Hematopoietic multipotent progenitor cell treated with erythropoietin and hydrocortisone succinate and interleukin-3 and kit ligand, for 17 days (in vitro differentiated cells): Measurements from ENCODE around the gene PNMA1.

Experiments used
- DNase-seq: peaks from one replicate; pipeline ENCODE4 v3.0.0-alpha.2; 2015; ENCODE audit warnings: low spot score

Gene PNMA1

DNA sequence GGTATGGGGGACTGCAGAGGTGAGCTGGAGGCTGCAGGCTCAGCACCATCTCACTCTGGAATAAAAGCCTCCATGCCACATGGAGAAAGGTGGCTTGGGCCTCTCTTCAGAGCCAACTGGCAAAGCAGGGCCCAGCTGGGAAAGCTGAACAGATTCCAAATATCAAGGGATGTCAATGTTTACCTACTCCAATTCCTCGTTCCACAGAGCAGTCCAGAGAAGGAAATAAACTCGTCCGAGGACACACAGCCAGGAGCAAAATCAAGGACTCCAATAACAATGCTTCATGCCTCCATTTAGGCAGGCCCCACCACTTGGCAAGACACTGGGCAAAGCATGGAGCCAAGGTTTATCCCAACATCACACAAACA is 36.3 kb upstream of the PNMA1 start:
- DNase-seq = no peak

DNA sequence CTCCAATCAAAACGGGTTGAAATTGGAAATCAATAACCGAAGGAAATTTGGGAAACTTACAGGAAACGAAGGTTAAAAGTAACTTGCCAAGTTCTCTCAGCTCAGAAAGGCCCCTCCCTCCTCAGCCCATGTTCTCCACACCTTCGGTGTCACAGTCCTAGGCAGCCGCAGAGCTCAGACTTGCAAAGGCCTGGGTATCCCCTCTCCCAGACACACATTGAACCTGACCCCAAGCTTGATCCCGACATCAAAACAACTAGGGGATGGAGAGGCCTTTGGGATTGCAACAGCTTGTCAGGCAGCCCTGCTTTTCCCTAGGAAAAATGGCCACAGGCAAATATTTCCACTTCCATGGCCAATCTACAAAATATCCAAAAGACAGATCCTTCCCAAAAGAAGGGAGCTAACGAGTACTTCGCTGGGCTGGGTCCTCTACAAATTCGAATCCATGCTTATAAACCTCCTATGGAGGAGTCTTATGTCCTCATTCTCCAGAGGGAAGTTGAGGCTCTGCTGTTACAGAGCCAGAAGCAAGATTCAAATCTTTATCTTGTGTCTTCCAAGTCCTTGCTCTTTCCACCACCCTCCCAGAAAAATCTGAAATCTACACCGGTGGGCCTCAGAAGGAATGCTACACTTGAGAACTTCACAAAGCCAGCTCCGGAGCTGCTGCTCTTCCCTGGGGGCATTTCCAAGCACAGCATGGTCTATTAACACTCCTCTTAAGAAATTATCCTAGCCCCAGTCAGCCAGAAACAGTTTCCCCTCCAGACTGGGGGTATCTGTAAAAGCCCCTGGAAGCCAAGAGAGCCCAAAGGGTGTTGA is 35.7 kb upstream of the PNMA1 start:
- DNase-seq = no peak

DNA sequence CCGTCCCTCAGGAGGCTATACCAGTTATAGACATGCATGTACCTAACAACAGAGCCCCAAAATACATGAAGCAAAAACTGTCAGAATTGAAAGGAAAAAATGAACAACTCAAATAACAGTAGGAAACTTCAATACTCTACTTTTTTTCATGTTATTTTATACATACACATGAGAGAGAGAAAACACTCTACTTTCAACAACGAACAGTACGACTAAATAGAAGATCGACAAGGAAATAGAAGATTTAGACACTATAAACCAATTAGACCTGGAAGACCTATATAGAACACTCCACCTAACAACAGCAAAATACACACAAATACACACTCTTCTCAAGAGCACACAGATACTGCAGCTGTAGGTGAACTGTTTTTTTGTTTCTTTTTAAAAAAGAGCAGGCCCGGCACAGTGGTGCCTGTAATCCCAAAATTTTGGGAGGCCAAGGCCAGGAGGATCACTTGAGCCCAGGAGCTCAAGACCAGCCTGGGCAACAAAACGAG is 34.7 kb upstream of the PNMA1 start:
- DNase-seq = no peak

DNA sequence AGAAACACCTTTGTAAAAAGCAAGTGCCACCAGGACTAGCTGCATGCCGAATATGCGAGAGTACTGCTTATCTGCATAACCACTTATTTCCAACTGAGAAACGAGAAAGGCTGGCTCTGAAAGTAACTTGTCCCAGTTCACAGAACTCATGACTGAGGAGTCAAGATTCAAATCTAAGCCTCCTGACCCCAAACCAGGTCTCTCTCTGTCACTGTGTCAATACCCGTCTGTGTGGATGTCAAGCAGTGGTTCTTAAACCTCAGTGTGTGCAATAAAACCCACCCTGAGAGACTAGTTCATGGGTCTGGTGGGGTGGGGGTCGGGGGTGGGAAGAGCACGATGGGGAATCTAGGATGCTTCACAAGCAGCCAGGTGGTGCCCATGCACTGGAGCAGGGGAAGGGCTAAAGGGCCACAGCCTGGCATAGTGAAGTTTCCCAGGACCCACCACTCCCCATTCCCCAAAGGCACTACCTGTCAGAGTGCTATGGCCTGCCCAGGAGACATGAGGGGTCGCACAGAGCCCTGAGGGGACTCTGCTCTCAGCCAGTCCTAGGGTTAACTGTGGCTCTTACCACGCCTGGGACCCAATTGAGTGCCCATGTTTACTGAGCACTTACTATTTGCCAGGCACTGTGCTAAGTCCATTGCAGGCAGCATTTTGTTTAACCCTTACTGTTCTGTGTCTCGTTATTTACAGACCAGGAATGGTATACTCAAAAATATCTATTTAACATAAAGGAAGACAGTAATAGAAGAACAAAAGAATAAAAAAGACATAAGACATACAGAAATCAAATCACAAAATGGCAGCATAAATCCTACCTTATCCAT is 33.4 kb upstream of the PNMA1 start:
- no peak for DNase-seq

DNA sequence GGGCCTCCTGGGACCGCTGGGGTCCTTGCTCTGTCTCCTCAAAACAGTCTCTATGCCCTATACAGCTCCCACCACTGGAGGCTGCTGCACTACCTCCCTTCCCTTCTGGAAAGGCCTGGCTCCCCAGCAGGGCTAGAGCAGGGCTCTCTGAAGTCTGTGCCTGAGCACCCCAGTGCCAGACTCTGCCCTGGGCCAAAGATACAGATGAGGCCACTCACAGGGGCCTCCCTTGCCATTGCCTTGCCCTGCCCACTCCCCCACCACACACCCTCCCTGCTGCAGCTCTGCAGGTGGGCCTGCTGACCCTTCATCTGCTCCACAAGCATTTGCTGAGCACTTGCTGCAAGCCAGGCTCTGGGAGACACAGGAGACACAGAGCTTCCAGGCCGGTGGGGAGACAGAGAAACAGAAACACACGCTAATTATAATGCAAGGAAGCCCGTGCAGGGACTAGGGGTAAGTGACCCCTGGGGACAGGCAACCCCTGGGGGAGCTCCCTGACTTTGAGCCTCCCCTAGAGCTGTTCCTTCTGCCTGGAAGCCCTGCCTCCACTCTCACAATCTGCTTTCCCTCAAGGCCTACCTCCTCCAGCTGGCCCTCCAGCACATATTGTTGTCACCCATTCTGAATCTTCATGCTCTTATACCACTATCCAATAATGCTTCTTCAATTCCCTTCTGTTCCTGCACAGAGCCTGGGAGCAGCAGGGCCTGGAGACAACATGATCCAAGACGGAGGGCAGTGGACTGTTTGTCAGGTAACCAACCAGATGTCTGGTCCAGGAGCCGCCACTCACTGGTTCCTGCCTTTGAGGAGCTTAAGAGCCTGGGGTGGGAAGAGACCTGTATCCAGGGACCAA is 32.6 kb upstream of the PNMA1 start:
- no peak for DNase-seq

DNA sequence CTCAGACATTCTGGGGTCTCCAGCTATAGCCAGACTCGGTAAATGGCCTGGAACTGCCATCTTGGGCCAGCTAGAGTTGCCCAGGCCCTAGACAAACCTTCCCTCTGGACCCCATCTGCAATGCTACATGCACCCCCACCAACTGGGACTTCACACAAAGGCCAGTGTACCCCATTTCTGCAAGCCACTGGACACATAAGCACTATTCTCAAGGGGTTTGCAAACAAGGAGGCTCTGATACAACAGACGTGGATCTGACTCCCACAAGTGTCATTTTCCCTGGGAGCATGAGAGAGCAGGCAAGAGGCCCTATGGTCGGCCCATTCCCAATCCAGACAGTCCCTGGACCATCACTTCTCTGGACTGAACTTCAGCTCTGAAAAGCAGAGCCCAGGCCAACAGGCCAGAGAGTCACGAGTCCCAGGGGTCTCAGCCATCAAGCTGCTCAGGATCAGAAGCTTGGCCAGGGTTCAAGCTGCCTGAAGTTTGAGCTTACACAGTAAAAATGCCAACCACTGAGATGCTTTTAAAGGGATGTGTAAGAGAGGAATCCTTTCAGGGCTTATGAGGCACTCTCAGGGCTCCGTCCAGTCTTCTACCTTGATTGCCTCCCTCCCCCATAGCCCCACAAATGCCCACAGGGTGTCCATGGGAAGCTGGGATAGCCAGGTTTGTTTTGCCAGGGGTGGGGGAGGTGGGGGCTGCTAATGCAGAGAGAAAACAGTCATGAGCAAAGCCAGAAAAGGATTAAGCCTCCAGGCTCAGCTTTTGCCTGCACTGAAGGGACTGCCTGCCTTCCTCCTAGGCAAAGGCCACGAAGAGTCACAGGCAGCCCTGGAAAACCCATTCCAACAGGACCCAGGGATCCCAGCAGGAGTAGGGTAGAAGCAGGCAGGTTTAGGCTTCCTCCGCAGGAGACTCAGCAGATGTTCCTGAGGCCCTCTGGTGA is 31.7 kb upstream of the PNMA1 start:
- DNase-seq = no peak

DNA sequence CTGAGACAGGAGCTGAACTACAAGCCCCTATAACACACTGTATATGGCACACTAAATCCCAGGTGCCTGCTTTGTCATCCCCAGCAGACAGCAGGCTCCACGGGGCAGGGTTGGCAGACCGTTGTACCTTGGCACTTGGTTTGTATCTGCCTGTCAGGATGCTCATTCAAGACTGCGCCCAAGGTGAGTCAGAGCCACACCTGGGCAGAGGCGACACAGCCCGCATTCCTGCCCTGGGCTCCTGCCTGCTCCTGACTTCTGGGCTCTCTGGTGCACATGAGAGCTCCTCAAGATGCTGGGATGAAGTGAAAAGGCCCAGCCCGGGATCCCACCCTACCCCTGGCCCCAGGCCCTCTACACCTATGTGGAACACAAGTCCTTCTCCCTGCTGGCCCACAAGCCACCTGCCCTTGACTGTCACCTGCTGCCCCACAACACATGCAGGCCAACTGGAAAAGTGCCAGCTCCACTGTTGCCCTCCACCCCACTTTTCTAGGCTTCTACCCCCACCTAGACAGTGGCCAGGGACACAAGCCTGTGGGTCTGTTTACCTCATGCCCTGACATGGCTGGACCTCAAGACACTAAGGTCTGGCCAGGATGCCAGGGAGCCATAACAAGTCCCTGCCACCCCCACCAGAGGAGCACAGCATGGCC is 30.8 kb upstream of the PNMA1 start:
- no peak for DNase-seq

DNA sequence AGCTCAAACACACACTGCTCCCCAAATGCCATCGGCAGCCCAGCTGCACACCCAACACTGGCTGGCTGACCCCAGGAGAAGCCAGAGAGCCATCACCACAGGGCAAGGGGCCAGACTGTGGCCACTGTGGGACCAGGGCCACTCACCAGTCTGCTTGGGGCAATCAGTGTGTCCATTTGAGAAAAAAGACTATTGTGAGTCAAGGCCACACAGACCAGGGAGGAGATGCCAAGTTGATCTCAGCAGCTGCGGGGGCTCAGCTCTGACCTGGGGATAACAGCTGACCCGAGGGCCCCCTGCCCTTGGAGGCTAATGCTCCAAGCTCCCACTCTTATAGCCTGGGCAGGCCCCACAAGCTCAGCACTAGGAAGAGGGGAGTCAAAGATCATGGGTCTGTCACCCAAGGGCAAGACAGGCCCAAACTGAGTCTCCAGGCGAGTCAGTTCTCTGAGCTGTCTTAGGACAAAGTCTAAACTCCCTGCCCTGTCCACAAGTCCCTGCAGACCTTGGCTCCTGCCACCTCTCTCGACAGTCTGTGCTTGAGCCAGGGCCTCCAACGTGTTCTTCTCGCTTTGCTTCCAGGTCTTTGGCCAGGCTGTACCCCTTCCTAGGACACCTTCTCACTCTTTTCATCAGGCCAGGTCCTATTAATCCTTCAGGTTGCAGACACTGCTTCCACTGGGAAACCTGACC is 30.1 kb upstream of the PNMA1 start:
- peak; percentile 27 for DNase-seq

DNA sequence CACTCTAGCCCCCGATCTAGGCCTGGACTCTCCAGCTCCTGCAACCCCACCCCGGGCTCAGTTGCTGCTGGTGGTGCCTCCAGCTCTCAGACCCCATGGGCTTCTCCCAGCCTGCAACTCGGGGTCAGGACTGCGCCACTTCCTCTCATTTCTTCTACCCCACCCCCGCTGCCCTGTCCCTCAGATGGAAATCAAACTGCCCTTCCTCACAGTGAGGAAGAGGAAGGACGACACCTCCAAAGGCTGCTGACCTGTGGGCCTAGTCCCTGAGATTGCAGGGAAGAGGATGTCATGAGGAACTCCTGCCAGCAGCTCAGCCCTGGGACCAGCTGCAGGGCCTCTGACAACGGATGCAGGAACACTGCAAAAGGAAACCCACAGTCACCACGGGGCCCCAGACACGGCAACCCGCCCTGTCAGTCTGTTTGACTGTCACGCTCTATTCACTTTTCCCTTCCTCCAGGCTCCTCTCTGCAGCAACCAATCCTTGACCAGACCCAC is 29.3 kb upstream of the PNMA1 start:
- peak; percentile 41 for DNase-seq

DNA sequence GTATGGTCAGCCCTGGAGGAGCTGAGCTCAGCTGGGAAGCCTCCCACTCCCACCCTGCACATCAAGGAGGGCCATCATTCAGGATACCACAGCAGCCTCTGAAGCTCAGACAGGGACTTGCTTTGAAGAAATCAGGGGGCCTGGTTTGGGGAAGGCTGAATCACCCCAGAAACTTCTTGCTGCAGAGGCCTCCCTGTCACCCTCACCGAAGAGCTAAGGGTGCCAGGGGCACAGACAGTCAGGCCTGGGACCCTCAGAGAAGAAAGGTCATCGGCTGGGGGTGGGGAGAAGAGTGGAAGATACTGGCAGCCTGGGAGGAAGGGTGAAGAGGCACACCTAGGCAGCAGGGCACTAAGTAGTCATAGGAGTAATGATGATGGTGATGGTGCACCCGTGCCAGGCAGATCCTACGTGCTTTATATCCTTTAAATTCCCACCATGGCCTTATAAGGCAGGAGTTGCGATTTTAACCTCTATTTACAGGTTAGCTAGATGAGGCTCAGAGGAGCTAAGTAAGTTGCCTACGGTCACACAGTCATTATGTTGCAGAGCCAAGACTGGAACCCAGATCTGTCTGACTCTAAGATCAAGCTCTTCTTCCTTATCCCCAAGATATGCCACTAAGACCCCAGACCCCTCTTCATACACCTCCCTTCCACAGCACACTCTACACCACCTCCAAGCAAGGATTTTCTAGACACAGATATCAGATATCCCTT is 28.5 kb upstream of the PNMA1 start:
- DNase-seq = peak; percentile 37

DNA sequence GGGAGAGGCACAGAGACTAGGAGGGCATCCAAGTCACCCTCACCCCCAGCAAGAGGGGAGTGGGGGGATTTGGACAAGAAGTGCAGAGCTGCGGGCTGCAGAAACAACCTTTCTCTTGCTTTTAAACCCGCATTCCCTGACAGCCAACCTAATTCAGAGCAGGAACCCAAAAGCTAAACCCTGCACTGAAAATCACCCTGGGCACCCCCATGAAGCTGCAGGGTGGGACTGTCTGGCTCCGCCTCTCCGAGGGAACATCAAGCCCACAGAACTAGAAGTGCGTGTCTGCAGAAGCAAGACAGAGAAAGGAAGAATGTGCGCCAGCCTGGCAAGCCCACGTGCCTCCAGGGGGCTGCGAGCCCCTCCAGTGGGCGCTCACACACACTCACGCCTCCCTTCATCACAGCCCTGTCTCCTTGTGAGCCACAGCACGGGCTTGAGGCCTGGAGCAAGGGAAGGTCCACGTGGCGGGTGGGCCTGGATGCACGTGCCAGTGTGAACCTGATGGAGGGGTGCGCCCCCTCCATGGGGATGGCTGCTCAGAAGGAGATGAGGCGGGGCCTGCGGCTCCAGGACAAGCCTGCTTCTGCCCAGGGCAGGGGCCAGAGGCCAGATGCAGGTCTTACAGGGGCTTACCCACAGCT is 27.8 kb upstream of the PNMA1 start:
- DNase-seq = peak; percentile 69

DNA sequence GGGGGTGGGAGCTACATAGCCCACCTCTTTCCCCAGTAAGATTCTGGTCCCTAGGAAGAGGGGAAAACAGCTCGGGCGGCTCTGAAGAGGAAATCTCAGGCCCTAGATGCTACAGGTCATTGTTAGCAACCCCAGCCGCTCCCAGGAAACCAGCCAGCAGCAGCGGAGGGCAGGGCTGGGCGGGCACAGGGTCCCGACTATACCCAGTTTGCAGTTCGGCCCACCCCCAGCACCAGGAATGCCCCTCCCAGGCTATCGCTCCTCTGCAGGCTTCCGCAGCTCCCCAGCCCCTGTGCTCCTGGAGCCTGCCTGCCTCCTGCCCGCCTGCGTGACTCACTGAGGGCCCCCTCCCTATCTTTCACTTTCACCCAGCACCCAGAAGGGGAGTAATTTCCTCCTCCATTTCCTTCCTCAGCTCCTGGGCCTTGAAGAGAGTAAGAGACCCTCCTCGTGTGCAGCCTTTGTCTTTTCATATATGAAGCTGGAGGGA is 27.2 kb upstream of the PNMA1 start:
- peak; percentile 91 for DNase-seq

DNA sequence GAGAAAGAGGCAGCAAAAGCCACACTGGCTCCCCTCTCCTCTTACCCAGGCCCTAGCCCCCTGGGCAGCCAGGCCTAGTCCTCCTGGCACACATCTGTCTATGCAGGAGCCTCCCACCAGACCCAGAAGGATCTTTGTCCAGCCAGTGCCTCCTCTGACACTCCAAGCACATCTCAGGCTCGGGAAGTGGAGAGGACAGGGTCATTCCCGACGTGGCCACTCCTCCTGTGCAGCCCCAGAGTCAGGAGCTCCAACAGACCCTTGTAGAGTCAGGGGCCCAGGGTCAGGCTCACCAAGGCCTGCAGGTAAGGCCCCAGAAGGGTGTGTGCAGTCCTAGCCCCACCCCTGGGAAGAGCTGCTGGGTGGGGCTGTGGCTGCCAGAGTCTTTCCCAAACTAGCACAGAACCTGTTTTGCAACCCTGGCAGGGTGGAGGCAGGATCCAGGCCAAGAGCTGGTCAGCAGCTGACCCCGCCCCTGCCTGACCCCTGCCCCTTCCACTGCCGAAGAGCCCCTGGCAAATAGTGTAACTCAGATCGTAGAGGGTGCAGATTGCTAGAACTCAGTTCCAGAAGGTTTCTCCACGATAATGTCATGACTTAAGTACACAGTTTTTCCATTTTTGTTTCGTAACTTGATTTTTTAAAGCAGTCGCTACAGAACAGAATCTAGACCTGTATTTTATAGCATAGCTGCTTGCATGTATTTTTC is 26.6 kb upstream of the PNMA1 start:
- DNase-seq = peak; percentile 78

DNA sequence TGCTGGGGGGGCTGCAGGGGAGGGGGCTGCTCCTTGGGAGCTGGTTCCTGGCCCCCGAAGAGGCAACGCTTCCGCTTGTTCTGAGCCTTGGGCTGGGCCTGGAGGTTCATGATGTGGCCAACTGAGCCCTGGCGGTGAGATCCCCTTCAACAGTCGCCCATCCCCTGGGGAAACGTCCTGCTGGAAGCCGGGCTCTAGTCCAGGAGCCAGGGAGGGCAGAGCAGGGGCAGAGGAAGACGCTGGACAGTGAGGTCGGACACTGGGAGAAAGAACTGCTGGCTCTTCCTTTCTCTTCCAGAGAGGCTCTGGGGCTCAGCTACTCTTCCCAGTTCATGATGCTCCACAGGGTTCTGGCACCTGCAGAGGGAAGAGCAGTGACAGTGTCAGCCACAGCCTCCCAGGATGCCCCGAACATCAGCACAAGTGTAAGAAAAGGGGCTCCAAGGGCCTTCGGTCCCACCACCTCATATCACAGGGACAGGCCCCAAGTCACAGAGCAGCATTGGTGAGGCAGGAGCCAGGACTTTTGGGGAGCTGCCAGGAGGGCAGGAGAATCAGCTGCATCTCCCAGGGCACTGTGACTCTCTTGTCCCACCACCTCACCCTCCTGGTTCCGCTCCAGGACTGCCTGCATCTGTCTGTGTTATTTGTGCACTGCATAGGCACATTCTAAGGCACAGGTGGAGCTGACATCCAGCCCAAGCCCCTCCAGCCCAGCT is 25.9 kb upstream of the PNMA1 start:
- DNase-seq = peak; percentile 36

DNA sequence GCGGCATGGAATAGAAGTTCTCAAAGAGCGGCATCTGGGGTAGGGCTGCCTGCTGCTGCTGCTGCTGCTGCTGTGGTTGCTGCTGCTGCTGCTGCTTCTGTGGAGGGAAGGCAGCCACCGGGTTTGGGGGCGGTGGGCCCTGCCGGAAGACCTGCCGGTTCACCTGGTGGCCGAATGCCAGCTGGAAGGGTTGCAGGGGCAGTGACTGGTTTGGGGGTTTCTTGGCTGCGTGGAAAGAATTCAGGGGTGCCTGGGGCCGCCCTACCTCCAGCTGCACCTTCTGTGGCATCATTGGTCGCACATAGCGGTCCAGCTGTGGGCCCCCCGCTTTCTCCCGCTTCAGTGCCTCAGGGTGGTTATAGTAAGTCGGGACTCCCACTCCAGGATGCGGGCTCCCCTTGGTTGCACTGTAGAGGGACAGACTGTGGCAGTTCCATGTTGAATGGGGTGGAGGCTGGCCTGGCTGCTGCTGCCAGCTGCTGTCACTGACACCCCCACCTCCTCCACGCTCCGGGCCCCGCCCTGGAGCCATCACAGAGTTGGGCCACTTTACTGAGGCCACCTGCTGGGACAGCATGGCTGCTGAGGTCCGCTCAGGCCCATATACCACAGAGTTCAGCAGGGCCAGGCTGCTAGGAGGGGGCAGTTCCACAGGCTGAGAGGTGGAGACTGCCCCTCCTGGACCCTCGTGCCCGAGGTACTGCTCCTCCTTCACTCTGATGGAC is 25.2 kb upstream of the PNMA1 start:
- DNase-seq = no peak

DNA sequence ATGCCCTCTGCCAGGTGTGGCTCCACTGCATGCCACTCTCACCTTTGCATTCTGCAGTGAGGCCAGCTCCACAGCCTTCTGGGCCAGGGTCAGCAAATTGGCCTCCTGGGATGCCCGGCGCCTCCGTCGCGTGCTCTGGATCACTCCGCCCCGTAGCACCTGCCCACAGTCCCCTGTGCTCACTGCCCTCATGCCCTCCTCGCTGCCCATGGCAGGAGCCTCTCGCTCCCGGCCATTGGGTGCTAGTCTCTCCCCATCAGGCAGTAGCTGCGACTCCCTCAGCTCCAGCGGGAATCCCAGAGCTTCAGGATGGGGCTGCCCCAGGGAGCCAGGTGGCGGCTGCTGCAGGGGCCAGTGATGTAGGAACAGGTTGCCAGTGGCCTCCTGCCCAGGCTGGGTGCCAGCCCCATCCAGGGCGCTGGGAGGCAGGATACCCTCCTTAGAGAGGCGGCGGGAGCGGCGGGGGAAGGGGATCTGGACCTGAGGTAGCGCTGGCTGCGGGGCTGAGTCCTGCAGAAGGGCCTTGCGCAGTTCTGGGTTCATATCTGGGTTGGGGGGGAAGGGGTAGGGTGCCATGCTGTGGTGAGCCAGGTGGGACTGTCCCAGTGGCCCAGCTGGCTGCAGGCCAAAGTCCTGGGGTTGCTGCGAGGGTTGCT is 24.5 kb upstream of the PNMA1 start:
- DNase-seq = no peak
